Hematopoietic multipotent progenitor cell treated with erythropoietin and hydrocortisone succinate and interleukin-3 and kit ligand, for 17 days (in vitro differentiated cells): Measurements from ENCODE around the gene RXFP4.
"Not testable (repeated sequence)": the region's sequence is repeated elsewhere in the genome, so short reads cannot be mapped to it uniquely, and the experiment has no call there.

Experiments used
- DNase-seq: peaks from one replicate; pipeline ENCODE4 v3.0.0-alpha.2; 2015; ENCODE audit warnings: low spot score

RXFP4 gene

GRCh38 chr1:155940993-155941844 lies at the start of gene RXFP4:
TSS of gene RXFP4 (plus strand) at chr1:155941638. CDS start at chr1:155941710, 72 bp downstream.
- DNase-seq = no peak

- DNase-seq = no peak
These were observed 48.6 kb upstream of the RXFP4 start for GRCh38 chr1:155892796-155893195.

GRCh38 chr1:155893389-155894142 lies 47.9 kb upstream of the RXFP4 start:
- DNase-seq = no peak

GRCh38 chr1:155895617-155896016 lies 45.8 kb upstream of the RXFP4 start:
- not testable (repeated sequence) for DNase-seq

GRCh38 chr1:155896476-155896875 lies 45.0 kb upstream of the RXFP4 start:
- DNase-seq = not testable (repeated sequence)

- DNase-seq = no peak
These were observed 43.7 kb upstream of the RXFP4 start for GRCh38 chr1:155897746-155898145.

GRCh38 chr1:155898888-155899287 lies 42.5 kb upstream of the RXFP4 start:
- DNase-seq = no peak

GRCh38 chr1:155899683-155900082 lies 41.8 kb upstream of the RXFP4 start:
- DNase-seq = no peak

GRCh38 chr1:155900161-155900560 lies 41.3 kb upstream of the RXFP4 start:
- peak; percentile 38 for DNase-seq

GRCh38 chr1:155904261-155904660 lies 37.2 kb upstream of the RXFP4 start:
- no peak for DNase-seq

- peak; percentile 80 for DNase-seq
These were observed 31.5 kb upstream of the RXFP4 start for GRCh38 chr1:155909894-155910293.

- peak; percentile 74 for DNase-seq
These were observed 30.8 kb upstream of the RXFP4 start for GRCh38 chr1:155910621-155911121.

- peak; percentile 90 for DNase-seq
These were observed 30.0 kb upstream of the RXFP4 start, which contains the start of gene RIT1 for GRCh38 chr1:155911156-155912055. TSS of gene RIT1 (minus strand) at chr1:155911349. CDS start at chr1:155910761, 588 bp downstream.

- DNase-seq = no peak
These were observed 29.3 kb upstream of the RXFP4 start for GRCh38 chr1:155912056-155912536.

- DNase-seq = no peak
These were observed 27.3 kb upstream of the RXFP4 start for GRCh38 chr1:155913969-155914757.

GRCh38 chr1:155918660-155919059 lies 22.8 kb upstream of the RXFP4 start:
- DNase-seq = no peak

GRCh38 chr1:155919801-155920200 lies 21.6 kb upstream of the RXFP4 start:
- DNase-seq = no peak

- DNase-seq = no peak
These were observed 20.7 kb upstream of the RXFP4 start for GRCh38 chr1:155920717-155921116.

- no peak for DNase-seq
These were observed 15.9 kb upstream of the RXFP4 start for GRCh38 chr1:155925506-155925905.

- peak; percentile 76 for DNase-seq
These were observed 12.4 kb upstream of the RXFP4 start for GRCh38 chr1:155929057-155929456.

GRCh38 chr1:155930725-155931124 lies 10.7 kb upstream of the RXFP4 start:
- not testable (repeated sequence) for DNase-seq
